Gastrocnemius medialis (tissue), 4 donors: ENCODE measurements around the gene PDK1. TPM values are rescaled to one million over a fixed set of nuclear protein-coding genes. Genes with fewer than 3 reads are reported as not detected.

ENCODE experiments used
- ATAC-seq, 2 donors: fragments of 150-250 bp; one replicate each; pipeline ENCODE4 v1.9.1; 2016
- DNase-seq, 2 donors: peaks; one replicate each; pipeline ENCODE4 v3.0.0-alpha.2; 2019
- H3K27ac ChIP-seq, 4 donors: fragments of 200-600 bp; sonication (generic); 1 replicate in 1 of 4; 2 replicates in 3 of 4; pipeline ENCODE4 v1.5.1; 2016 to 2018; ENCODE audit warnings: mild to moderate bottlenecking in 2 of 4, moderate library complexity in 1 of 4
- H3K27me3 ChIP-seq, 3 donors: fragments of 200-600 bp; sonication (generic) in 2 of 3; 1 replicate in 1 of 3; 2 replicates in 2 of 3; pipeline versions ENCODE4 v1.5.1 to v1.6.0; 2016 to 2019; ENCODE audit warnings: mild to moderate bottlenecking in 1 of 3, moderate library complexity in 1 of 3
- H3K36me3 ChIP-seq, 2 donors: fragments of 200-600 bp; sonication (generic) in 1 of 2; one replicate each; pipeline ENCODE4 v1.5.1; 2017 to 2018
- H3K4me1 ChIP-seq, 2 donors: fragments of 200-600 bp; sonication (generic) in 1 of 2; one replicate each; pipeline ENCODE4 v1.5.1; 2016 to 2017; ENCODE audit warnings: mild to moderate bottlenecking in 2 of 2
- H3K4me3 ChIP-seq, 4 donors: fragments of 200-600 bp; sonication (generic) in 3 of 4; 1 replicate in 1 of 4; 2 replicates in 3 of 4; pipeline ENCODE4 v1.5.1; 2016 to 2019; ENCODE audit warnings: mild to moderate bottlenecking in 2 of 4
- H3K9me3 ChIP-seq, 3 donors: fragments of 200-600 bp; sonication (generic) in 2 of 3; 1 replicate in 1 of 3; 2 replicates in 2 of 3; pipeline ENCODE4 v1.5.1; 2016 to 2019
- POLR2A ChIP-seq, 2 donors: fragments of 450-650 bp; IDR thresholded peaks; one replicate each; pipeline ENCODE4 v1.6.1; 2017; ENCODE audit warnings: antibody characterized with exemption in 2 of 2, mild to moderate bottlenecking in 2 of 2, moderate library complexity in 2 of 2
- in situ Hi-C, 4 donors: fragments of 200-750 bp; cut with MboI; loops; one replicate each; pipeline versions ENCODE4 v1.15.0 to v1.8.0; 2017; ENCODE audit warnings: low sequenced_read_pairs in 4 of 4
- intact Hi-C: fragments of 100-400 bp; cut with DNase I; formaldehyde crosslinking; loops from one replicate; pipeline ENCODE4 v1.15.1; 2023; ENCODE audit warnings: low total_unique reads
- total RNA-seq, 4 donors: library from RNA; depleted of rRNA; stranded (reverse); fragments of >200 nt; gene quantifications; one replicate each; pipeline versions ENCODE4 v1.1.0 to v1.2.3, GENCODE V29; 2016
- TF ChIP-seq, protein P1 (sequence below), 5 experiments: fragments of 450-650 bp in 3 of 5; fragments of 200-600 bp in 2 of 5; sonication (generic) in 2 of 5; IDR thresholded peaks in 4 of 5; conservative IDR thresholded peaks in 1 of 5; 1 replicate in 4 of 5; 2 replicates in 1 of 5; pipeline ENCODE4 v1.5.1; 2016 to 2019; ENCODE audit warnings: antibody characterized with exemption in 5 of 5, mild to moderate bottlenecking in 3 of 5, moderate library complexity in 3 of 5

Gene PDK1
- total RNA-seq, 4 donors from 2014 or later: 5.8 to 23.8 (median 14.0) TPM

DNA sequence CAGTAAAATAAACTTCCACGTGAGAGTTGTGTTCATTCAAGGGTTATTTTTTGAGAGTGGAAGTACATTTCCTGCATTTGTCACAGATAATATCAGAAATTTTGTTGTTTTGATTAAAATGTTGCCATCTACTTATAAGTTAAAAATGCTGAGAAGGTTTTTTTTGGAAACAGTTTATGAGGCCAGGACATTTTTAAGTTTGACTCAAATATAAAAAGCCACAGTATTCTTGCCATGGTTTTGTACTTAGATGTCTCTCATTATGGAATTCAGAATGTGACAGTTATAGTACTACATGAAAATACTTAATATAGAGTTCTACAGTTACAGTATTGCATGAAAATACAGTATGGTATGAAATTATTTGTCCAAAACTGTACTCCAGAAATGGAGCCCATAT, 44.1 kb downstream of the PDK1 start:
- TF ChIP-seq, protein P1, sequence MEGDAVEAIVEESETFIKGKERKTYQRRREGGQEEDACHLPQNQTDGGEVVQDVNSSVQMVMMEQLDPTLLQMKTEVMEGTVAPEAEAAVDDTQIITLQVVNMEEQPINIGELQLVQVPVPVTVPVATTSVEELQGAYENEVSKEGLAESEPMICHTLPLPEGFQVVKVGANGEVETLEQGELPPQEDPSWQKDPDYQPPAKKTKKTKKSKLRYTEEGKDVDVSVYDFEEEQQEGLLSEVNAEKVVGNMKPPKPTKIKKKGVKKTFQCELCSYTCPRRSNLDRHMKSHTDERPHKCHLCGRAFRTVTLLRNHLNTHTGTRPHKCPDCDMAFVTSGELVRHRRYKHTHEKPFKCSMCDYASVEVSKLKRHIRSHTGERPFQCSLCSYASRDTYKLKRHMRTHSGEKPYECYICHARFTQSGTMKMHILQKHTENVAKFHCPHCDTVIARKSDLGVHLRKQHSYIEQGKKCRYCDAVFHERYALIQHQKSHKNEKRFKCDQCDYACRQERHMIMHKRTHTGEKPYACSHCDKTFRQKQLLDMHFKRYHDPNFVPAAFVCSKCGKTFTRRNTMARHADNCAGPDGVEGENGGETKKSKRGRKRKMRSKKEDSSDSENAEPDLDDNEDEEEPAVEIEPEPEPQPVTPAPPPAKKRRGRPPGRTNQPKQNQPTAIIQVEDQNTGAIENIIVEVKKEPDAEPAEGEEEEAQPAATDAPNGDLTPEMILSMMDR (IDR thresholded peaks at IDR 0.05 in 4 of 5, conservative IDR thresholded peaks at IDR 0.05 in 1 of 5): no peak
- TF ChIP-seq POLR2A (IDR thresholded peaks at IDR 0.05): no peak
- Histone ChIP-seq H3K4me1 (peaks cover 0 to 10% of the 10 kb centered on the region in 2 donors), H3K27ac (no peak overlapping the region), H3K36me3 (peaks cover 0 to 17% of the 10 kb centered on the region in 2 donors), H3K27me3 (no peaks in the 10 kb centered on the region), H3K9me3 (no peaks in the 10 kb centered on the region), H3K4me3 (no peak overlapping the region)
- ATAC-seq (no peak), DNase-seq (no peak)
- intact Hi-C loops (no loop called here), in situ Hi-C loops (loop anchor here in 2 of 4 donors (10.0 kb wide), 2 partner anchors 105 to 115 kb away; no protein-coding TSS in a partner anchor)

- in situ Hi-C loops (no loop called here), intact Hi-C loops (no loop called here)
- H3K36me3 ChIP-seq: peaks cover 0 to 17% of the 10 kb centered on the region in 2 donors
- no peak for ATAC-seq
- H3K4me3 ChIP-seq: no peak overlapping the region
- no peak for DNase-seq
- H3K27ac ChIP-seq: no peak overlapping the region
- H3K27me3 ChIP-seq: no peaks in the 10 kb centered on the region
- H3K4me1 ChIP-seq: peaks cover 0 to 10% of the 10 kb centered on the region in 2 donors
- TF ChIP-seq, protein P1 (IDR thresholded peaks at IDR 0.05 in 4 of 5, conservative IDR thresholded peaks at IDR 0.05 in 1 of 5): no peak
- TF ChIP-seq POLR2A (IDR thresholded peaks at IDR 0.05): no peak
- no peaks in the 10 kb centered on the region for H3K9me3 ChIP-seq
Measured at GRCh38 chr2:172600557-172601008, 44.7 kb downstream of the PDK1 start.

GRCh38 chr2:172606285-172606684, 50.4 kb downstream of the PDK1 start:
- ATAC-seq: no peak
- intact Hi-C loops (no loop called here), in situ Hi-C loops (no loop called here)
- Histone ChIP-seq H3K27me3 (no peaks in the 10 kb centered on the region), H3K36me3 (peaks cover 0 to 3% of the 10 kb centered on the region in 2 donors), H3K4me1 (no peaks in the 10 kb centered on the region), H3K27ac (no peak overlapping the region), H3K9me3 (no peaks in the 10 kb centered on the region), H3K4me3 (no peak overlapping the region)
- TF ChIP-seq POLR2A (IDR thresholded peaks at IDR 0.05): no peak
- TF ChIP-seq, protein P1 (IDR thresholded peaks at IDR 0.05 in 4 of 5, conservative IDR thresholded peaks at IDR 0.05 in 1 of 5): no peak
- no peak for DNase-seq

DNA sequence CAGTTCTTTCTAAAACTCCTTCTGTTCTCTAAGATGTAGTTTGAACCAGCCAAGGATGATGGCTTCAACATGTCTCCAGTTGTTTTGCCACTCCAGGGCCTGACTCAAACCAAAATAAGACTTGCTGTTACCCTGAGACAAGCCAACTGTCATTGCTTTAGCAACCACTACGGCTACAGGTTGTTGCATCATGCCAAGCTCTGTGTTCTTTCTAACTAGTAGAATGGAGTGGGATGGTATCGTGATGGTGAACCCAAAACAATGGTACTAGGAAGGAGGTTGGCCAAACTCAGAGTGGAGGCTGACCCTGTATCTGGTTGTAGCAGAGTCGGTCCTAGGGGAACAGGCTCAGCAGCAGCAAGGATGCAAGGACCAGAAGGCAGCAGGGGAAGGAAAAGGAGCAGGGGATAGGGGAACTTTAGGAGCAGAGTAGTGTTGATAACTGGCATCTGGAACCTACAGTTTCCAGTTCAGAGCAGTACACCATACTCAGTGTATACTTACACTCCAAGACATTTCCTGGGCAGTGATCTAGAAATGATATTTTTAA, 51.6 kb downstream of the PDK1 start:
- ATAC-seq (no peak), DNase-seq (no peak)
- no peaks in the 10 kb centered on the region for H3K36me3 ChIP-seq
- TF ChIP-seq POLR2A (IDR thresholded peaks at IDR 0.05): no peak
- TF ChIP-seq, protein P1 (IDR thresholded peaks at IDR 0.05 in 4 of 5, conservative IDR thresholded peaks at IDR 0.05 in 1 of 5): no peak
- in situ Hi-C loops: no loop called here
- no peaks in the 10 kb centered on the region for H3K4me1 ChIP-seq
- no peaks in the 10 kb centered on the region for H3K27me3 ChIP-seq
- no peak overlapping the region for H3K27ac ChIP-seq
- no peak overlapping the region for H3K4me3 ChIP-seq
- intact Hi-C loops: no loop called here
- no peaks in the 10 kb centered on the region for H3K9me3 ChIP-seq

- H3K27ac ChIP-seq: no peak overlapping the region
- in situ Hi-C loops (no loop called here), intact Hi-C loops (no loop called here)
- no peaks in the 10 kb centered on the region for H3K4me1 ChIP-seq
- H3K9me3 ChIP-seq: no peaks in the 10 kb centered on the region
- H3K4me3 ChIP-seq: no peak overlapping the region
- TF ChIP-seq POLR2A (IDR thresholded peaks at IDR 0.05): no peak
- TF ChIP-seq, protein P1 (IDR thresholded peaks at IDR 0.05 in 4 of 5, conservative IDR thresholded peaks at IDR 0.05 in 1 of 5): no peak
- H3K27me3 ChIP-seq: no peaks in the 10 kb centered on the region
- no peak for ATAC-seq
- no peak for DNase-seq
- no peaks in the 10 kb centered on the region for H3K36me3 ChIP-seq
Measured at GRCh38 chr2:172609488-172609887, 53.6 kb downstream of the PDK1 start.
